GM23248 (cell line): ENCODE data around the gene IHH.

Experiments
- EZH2 ChIP-seq: fragments of 200-600 bp; sonication (generic); IDR thresholded peaks from 2 replicates; pipeline ENCODE4 v1.6.1; 2018; ENCODE audit warnings: antibody characterized with exemption, mild to moderate bottlenecking; ENCODE audit not compliant: insufficient read depth, poor library complexity, severe bottlenecking
- EZH2phosphoT487 ChIP-seq: fragments of 200-600 bp; sonication (generic); IDR thresholded peaks from 2 replicates; pipeline ENCODE4 v1.6.1; 2018; ENCODE audit warnings: antibody characterized with exemption, moderate library complexity, mild to moderate bottlenecking, low read depth; ENCODE audit not compliant: insufficient read depth

DNA sequence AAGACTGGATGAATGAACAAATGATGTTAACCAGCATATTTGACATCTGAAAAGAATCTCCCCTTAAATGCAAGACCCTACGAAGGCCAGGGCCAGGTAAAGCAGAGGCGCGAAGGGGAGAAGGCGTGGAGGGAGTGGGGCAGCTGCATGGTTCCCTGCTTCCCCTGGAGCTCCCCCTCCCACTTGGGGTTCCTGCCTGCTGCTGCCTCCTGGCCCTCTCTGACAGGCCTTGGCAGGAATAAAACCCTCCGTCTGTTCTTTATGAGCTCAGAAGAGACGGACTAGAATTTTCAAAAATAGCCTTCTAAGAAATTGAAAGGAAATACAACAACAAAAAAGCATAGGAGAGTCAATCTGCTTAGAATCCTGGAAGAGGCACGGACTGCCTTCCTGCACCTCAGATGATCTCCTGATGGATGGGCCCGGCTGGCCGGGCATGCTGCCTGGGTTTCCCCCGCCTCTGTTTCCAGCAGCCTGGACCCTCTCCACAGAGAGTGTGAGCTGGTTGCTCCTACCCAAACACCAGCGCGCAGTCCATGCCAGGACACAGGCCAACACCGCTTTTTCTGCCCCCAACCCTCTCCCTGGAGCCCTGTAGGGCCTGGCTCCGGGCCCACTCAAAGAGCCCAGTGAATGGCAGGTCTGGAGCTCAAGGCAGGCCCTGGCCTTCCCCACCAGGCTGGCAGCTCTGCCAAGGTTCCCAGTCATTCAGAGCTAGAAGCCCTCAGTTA, 43.4 kb downstream of the IHH start:
- TF ChIP-seq EZH2phosphoT487 (no peak), EZH2 (no peak)
